ENCODE data around the gene BABAM2.

Gene BABAM2

DNA sequence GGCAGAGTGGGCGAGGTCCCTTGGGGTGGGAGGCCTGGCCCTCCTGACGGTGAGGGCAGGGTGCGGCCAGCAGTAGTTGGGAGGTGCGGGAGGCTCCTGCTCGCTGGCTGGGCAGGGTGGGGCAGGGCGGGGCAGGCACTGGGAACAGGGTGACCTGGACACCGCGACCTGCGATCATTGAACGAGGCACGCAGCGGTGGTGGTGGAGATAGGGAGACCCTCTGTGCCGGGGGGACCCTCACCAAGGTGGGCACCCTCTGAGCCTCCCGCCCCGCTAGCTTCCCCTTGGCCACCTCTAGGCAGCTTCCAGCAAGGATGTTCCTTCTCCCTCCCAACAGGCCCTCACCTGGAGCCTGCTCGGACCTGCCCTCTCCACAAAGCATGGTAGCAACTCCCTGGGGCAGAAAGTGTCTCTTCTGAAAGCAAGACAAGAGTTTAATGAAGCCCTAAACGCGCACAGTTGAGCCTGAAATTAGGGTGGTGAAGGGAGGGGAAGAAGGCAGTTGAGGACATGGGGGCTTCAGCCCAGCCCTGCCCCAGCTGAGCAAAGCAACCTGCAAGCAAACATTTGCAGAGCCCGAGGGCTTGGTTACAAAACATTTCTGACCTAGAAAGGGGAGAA, 486.8 kb downstream of the BABAM2 start:
- Histone ChIP-seq H2AFZ (no peak overlapping the region), H3K9me3 (ENCODE audit: control insufficient read depth, low read length) (no peaks in the 10 kb centered on the region), H3K4me3 (ENCODE audit: low read depth, low read length) (no peak overlapping the region), H3K4me2 (ENCODE audit: low read length) (no peak overlapping the region), H3K79me2 (no peaks in the 10 kb centered on the region), H3K27me3 (ENCODE audit: control insufficient read depth, insufficient read depth, low read length) (no peaks in the 10 kb centered on the region), H3K27ac (no peak overlapping the region), H3K9ac (no peak overlapping the region), H3K36me3 (ENCODE audit: control insufficient read depth, insufficient read depth, low read length) (no peaks in the 10 kb centered on the region), H3K4me1 (no peaks in the 10 kb centered on the region)
- TF ChIP-seq, protein P1, sequence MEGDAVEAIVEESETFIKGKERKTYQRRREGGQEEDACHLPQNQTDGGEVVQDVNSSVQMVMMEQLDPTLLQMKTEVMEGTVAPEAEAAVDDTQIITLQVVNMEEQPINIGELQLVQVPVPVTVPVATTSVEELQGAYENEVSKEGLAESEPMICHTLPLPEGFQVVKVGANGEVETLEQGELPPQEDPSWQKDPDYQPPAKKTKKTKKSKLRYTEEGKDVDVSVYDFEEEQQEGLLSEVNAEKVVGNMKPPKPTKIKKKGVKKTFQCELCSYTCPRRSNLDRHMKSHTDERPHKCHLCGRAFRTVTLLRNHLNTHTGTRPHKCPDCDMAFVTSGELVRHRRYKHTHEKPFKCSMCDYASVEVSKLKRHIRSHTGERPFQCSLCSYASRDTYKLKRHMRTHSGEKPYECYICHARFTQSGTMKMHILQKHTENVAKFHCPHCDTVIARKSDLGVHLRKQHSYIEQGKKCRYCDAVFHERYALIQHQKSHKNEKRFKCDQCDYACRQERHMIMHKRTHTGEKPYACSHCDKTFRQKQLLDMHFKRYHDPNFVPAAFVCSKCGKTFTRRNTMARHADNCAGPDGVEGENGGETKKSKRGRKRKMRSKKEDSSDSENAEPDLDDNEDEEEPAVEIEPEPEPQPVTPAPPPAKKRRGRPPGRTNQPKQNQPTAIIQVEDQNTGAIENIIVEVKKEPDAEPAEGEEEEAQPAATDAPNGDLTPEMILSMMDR (IDR thresholded peaks at IDR 0.05), result no peak

DNA sequence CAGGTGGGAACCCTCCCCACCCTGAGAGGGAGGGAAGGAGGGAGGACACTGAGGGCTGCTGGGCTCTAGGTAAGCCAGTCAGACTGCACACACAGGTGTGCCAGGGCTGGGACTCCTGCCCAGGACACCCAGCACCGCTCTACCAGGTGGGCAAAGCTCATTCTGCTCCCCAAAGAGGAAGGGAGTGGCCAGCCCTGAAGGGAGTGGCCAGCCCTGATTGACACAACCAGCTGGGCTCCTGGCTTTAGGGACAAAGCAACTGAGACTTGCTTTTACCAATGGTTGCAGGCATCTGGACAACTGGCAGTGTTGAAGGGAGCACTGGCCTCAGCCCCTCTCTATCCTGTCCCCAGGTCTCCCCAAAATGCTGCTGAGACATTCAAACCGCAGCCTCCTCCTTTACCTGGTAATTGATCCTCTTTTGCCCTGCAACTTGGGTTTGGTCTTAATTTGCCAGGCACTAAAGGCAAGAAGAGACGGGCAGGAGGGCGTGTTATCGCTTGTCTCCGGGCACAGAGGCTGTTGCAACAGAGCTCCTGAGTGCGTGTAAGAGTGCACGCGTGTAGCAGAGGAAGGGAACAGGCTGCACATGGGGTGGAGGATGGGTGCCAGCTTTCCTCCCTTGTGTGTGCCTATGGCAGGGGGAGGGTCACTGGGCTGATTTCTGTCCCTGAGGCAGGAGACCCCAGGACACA, 487.6 kb downstream of the BABAM2 start:
- Histone ChIP-seq H2AFZ (no peak overlapping the region), H3K4me2 (ENCODE audit: low read length) (no peak overlapping the region), H3K4me3 (ENCODE audit: low read depth, low read length) (no peak overlapping the region), H3K79me2 (no peaks in the 10 kb centered on the region), H3K36me3 (ENCODE audit: control insufficient read depth, insufficient read depth, low read length) (no peaks in the 10 kb centered on the region), H3K27ac (no peak overlapping the region), H3K9ac (no peak overlapping the region), H3K9me3 (ENCODE audit: control insufficient read depth, low read length) (no peaks in the 10 kb centered on the region), H3K27me3 (ENCODE audit: control insufficient read depth, insufficient read depth, low read length) (no peaks in the 10 kb centered on the region), H3K4me1 (no peaks in the 10 kb centered on the region)
- TF ChIP-seq, protein P1 (IDR thresholded peaks at IDR 0.05), result no peak

DNA sequence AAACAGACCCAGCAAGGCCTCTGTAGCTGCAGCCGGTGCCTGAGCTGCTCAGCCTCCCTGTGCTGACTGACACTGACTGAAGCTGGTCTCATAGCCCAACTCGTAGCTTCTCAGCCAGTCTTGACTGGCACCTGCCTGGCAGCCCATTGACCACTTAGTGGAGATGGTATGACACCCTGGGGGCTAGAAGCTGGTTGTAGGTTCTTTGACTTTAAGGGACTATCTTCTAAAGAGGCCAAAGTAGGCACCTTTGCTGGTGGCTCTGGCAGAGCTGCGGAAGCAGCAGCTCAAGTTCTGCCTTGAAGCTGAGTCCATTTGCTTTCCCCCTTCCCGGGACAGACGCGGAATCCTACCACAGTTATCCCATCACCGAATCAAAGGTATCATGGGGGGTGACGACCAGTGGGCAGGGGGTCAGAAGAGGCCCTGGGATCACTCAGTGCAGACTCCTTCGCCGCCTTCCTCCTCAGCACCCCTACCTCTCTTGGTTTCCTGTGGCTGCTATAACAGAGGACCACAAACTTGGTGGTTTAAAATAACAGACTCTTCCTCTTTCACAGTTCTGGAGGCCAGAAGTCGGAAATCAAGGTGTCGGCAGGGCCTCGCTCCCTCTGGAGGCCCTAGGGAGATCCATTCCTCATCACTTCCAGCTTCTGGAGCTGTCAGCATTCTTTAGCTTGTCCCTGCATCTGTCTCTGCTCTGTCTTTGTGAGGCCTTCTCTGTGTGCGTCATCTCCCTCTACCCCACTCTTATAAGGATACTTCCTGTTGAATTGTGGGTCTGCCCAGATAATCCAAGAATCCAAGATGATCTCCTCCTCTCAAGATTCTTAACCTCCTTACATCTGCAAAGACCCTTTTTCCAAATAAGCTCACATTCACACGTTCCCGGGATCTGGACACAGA, 488.4 kb downstream of the BABAM2 start:
- Histone ChIP-seq H3K79me2 (no peaks in the 10 kb centered on the region), H3K4me1 (no peaks in the 10 kb centered on the region), H3K9me3 (ENCODE audit: control insufficient read depth, low read length) (no peaks in the 10 kb centered on the region), H3K27ac (no peak overlapping the region), H3K4me3 (ENCODE audit: low read depth, low read length) (no peak overlapping the region), H3K36me3 (ENCODE audit: control insufficient read depth, insufficient read depth, low read length) (no peaks in the 10 kb centered on the region), H3K9ac (no peak overlapping the region), H2AFZ (no peak overlapping the region), H3K27me3 (ENCODE audit: control insufficient read depth, insufficient read depth, low read length) (no peaks in the 10 kb centered on the region), H3K4me2 (ENCODE audit: low read length) (no peak overlapping the region)
- TF ChIP-seq, protein P1 (IDR thresholded peaks at IDR 0.05), result no peak

DNA sequence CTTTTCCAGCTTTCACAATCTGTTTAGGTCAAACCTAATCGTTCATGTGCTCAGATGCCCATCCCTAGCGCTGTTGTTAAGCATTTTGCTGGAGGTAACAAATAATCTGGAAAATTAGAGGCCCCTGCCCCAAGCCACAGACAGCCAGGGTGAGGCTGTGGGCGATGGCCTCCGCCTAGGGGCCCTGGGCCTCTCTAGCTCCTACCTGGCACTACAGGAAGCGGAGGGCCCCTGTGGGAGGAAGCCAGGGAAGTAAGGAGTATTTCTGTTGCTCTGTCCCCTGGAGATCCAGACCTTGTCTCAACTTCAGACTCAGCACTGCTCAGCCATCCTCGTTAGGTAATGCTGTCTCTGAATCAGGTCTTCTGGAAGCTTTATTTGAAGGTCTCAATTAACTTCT, 489.7 kb downstream of the BABAM2 start:
- Histone ChIP-seq H3K9me3 (ENCODE audit: control insufficient read depth, low read length) (no peaks in the 10 kb centered on the region), H3K36me3 (ENCODE audit: control insufficient read depth, insufficient read depth, low read length) (no peaks in the 10 kb centered on the region), H3K4me3 (ENCODE audit: low read depth, low read length) (no peak overlapping the region), H3K4me1 (no peaks in the 10 kb centered on the region), H3K27me3 (ENCODE audit: control insufficient read depth, insufficient read depth, low read length) (no peaks in the 10 kb centered on the region), H2AFZ (no peak overlapping the region), H3K4me2 (ENCODE audit: low read length) (no peak overlapping the region), H3K79me2 (no peaks in the 10 kb centered on the region), H3K27ac (no peak overlapping the region), H3K9ac (no peak overlapping the region)
- TF ChIP-seq, protein P1 (IDR thresholded peaks at IDR 0.05), result no peak

Data from parathyroid adenoma (tissue), 2 donors.